GM12801 (cell line): ENCODE data around the gene RPL26.

Source experiments
- TF ChIP-seq, protein P1 (sequence below): IDR thresholded peaks from one replicate; pipeline ENCODE4 v1.5.1; 2011; ENCODE audit warnings: control low read depth; ENCODE audit not compliant: insufficient read length; ENCODE audit errors: extremely low read depth

The RPL26 gene

DNA sequence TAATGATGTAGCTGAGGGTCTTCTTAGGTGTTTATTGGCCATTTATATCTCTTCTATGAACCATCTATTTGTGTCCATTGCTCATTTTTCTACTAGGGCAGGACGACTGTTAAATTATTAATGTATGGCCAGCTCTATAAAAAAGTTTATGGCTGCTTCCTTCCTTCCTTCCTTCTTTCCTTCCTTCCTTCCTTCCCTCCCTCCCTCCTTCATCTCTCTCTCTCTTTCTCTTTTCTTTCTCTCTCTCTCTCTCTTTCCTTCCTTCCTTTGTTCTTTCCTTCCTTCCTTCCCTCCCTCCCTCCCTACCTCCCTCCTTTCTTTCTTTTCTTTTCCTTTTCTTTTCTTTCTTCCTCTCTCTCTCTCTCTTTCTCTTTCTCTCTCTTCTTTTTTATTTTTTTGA is 35.5 kb upstream of the RPL26 start:
- TF ChIP-seq, protein P1, sequence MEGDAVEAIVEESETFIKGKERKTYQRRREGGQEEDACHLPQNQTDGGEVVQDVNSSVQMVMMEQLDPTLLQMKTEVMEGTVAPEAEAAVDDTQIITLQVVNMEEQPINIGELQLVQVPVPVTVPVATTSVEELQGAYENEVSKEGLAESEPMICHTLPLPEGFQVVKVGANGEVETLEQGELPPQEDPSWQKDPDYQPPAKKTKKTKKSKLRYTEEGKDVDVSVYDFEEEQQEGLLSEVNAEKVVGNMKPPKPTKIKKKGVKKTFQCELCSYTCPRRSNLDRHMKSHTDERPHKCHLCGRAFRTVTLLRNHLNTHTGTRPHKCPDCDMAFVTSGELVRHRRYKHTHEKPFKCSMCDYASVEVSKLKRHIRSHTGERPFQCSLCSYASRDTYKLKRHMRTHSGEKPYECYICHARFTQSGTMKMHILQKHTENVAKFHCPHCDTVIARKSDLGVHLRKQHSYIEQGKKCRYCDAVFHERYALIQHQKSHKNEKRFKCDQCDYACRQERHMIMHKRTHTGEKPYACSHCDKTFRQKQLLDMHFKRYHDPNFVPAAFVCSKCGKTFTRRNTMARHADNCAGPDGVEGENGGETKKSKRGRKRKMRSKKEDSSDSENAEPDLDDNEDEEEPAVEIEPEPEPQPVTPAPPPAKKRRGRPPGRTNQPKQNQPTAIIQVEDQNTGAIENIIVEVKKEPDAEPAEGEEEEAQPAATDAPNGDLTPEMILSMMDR, result no peak

DNA sequence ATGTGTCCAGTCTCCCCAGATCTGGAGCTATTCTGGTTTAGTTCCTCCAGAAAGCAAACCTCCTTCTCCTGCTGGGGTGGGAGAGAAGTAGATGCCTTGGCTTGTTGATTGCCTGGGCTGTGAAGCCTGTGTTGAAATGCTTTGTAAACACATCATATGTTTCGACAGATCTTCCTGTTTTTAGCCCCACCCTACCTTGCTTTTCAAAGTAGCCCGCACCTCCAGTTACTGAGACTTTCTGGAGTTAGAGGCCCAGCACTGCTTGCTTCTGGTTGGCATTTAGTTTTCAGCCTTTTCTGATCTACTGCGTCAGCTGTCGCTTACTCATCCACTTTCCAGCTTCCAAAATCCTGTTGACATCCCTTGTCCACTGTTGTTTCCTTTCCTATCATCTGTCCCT is 34.8 kb upstream of the RPL26 start:
- TF ChIP-seq, protein P1, result no peak

DNA sequence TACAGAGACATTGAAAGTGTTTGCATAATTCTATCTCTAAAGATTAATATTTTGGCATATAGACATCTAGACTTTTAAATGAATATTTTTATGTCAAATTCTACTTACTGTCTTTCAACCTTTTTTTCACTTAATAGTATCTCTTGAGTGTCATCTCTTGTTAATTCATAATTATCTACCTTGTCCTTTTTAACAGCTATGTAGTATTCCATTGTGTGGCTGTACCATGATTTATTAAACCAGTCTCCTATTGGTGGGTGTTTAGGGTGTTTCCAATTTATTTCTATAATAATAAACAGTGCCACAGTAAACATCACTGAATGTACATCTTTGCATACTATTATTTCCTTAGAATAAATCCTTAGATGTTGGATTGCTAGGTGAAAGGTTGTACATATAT is 30.9 kb upstream of the RPL26 start:
- TF ChIP-seq, protein P1, result no peak

DNA sequence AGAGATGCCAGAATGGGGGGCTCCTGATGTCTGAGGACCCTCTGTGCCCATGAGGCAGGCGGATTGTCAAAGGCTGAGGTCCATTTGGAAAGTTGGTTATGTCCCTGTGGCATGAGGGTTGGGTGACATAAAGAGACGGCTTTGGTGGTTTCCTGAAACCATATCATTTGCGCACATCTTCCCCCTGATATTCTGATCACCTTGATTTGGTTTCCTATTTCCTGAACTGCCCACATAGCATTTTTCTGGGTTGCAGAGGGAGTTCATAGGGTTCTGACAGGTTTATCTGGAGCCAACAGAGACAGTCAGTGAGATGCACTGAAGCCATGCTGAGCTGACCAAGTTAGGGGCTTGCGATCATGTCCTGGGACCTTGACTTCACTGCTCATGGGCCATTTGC is 30.3 kb upstream of the RPL26 start:
- TF ChIP-seq, protein P1, result no peak

DNA sequence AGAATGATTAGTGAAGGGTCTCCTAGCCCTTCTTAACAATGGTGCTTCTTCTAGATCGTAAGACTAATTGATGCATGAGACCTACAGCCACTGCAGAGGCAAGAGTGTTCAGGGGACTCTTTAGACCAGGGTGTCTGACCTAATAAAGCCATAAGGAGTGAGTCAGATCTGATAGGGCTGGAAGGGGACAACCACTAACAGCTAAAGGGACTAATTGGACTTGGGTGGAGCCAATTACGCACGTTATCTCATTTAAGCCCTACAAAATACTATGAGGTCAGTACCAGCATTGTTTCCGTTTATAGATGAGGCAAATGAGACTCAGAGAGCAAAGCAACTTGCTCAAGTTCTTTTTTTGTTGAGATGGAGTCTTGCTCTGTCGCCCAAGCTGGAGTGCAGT is 29.1 kb upstream of the RPL26 start:
- TF ChIP-seq, protein P1, result no peak

DNA sequence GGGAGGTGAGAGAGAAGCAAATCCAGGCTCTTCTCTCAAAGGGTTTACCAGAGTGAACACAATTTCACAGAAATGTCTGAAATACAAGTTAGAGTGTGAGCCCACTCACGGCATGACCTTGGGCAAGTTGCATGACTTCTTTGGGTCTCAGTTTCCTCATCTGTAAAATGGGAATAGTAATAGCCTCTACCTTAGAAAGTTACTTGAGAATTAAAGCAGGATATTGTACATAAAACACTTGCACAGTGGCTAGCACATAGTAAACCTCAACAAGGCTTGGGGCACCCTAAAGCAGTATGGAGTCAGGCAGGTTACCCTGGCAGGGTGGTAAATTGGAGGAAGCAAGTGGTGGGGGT is 27.9 kb upstream of the RPL26 start:
- TF ChIP-seq, protein P1, result no peak

DNA sequence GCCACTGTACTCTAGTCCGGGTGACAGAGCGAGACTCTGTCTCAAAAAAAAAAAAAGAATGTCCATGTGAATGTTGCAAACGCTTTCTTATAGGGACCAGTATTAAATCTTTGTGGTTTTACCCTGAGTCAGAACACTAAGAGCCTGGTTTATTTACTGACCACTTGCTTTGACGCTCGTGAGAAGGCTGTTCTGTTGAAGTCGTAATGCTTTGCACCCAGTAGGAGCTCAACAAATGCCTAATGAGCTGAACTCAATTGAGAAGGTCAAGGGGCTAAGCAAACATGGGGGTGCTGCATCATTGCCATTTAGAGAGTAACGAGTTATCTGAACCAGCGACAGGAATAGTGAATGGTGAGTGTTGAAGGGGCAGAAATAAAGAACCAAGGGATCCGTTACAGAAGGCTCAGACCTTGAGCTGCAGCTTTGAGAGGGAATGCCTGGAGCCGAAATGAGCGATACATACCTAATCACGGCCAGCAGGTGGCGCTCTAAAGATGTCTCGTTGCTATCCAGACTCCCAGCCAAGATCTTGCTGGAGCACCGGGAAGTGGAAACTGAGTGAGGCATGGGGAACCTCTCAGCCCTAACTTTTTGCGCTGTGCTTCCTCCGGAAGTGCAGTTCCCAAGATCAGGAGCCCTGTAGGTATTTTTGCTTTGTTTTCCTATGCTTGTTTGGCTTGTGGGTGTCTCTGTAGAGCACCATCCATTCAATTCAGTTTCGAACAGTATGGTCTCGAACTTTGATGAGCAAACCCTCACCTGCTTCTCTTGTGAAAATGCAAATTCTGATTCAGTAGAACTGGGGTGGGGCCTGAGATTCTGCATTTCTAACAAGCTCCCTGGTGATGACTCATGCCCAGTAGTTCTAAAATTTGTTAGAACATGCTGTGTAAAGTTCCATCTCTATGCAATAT is 27.2 kb upstream of the RPL26 start:
- TF ChIP-seq, protein P1, result no peak
